HEK293 (cell line): Measurements from ENCODE around the gene CDCA5.

Experiments
- CTCF ChIA-PET: fragments of 350-600 bp; formaldehyde crosslinking; extraction: SDS; loops from one replicate; lab custom pipeline; 2021; ENCODE audit warnings: antibody characterized with exemption; lab: Yijun Ruan, JAX
- POLR2A ChIA-PET: fragments of 300-600 bp; formaldehyde crosslinking; extraction: SDS; loops from one replicate; lab custom pipeline; 2020; ENCODE audit warnings: antibody characterized with exemption, inconsistent platforms; lab: Yijun Ruan, JAX
- H3K27ac ChIP-seq: fragments of 200-500 bp; sonication (Bioruptor generic); 2 replicates; pipeline ENCODE4 v1.5.1; 2014; ENCODE audit warnings: low read depth, low read length, control low read depth, inconsistent platforms; ENCODE audit errors: extremely low read depth
- H3K36me3 ChIP-seq, 2 experiments: fragments of 200-500 bp in 1 of 2; sonication (Bioruptor generic) in 1 of 2; 1 replicate in 1 of 2; 2 replicates in 1 of 2; pipeline ENCODE4 v1.5.1; 2014 to 2017; ENCODE audit warnings: inconsistent platforms in 2 of 2, low read length in 2 of 2; ENCODE audit not compliant: control insufficient read depth in 2 of 2, insufficient read depth in 1 of 2
- H3K4me1 ChIP-seq: fragments of 200-500 bp; sonication (Bioruptor generic); 2 replicates; pipeline ENCODE4 v1.5.1; 2014; ENCODE audit warnings: mild to moderate bottlenecking, low read length, inconsistent platforms; ENCODE audit not compliant: control insufficient read depth, insufficient read depth
- H3K4me3 ChIP-seq: 2 replicates; pipeline ENCODE4 v1.5.1; 2011; ENCODE audit warnings: low read depth, mild to moderate bottlenecking, control low read depth, low read length, moderate library complexity
- H3K9me3 ChIP-seq: fragments of 200-500 bp; sonication (Bioruptor generic); 2 replicates; pipeline ENCODE4 v1.5.1; 2014; ENCODE audit warnings: low read depth, low read length, inconsistent platforms; ENCODE audit not compliant: control insufficient read depth, insufficient read depth
- GLIS1 ChIP-seq: fragments of 450-650 bp; formaldehyde crosslinking; IDR thresholded peaks from 2 replicates; pipeline ENCODE4 v1.5.1; 2016; ENCODE audit warnings: missing biosample characterization, missing genetic modification characterization
- KLF8 ChIP-seq: fragments of 450-650 bp; formaldehyde crosslinking; IDR thresholded peaks from 2 replicates; pipeline ENCODE4 v1.5.1; 2016; ENCODE audit warnings: missing biosample characterization, missing genetic modification characterization
- SP2 ChIP-seq: fragments of 450-650 bp; formaldehyde crosslinking; IDR thresholded peaks from 2 replicates; pipeline ENCODE4 v1.5.1; 2016; ENCODE audit warnings: missing biosample characterization, missing genetic modification characterization
- SP3 ChIP-seq: fragments of 450-650 bp; formaldehyde crosslinking; IDR thresholded peaks from 2 replicates; pipeline ENCODE4 v1.5.1; 2016; ENCODE audit warnings: missing biosample characterization, missing genetic modification characterization
- SP7 ChIP-seq: fragments of 450-650 bp; formaldehyde crosslinking; IDR thresholded peaks from 2 replicates; pipeline ENCODE4 v1.5.1; 2016; ENCODE audit warnings: missing biosample characterization, missing genetic modification characterization
- ZBTB48 ChIP-seq: fragments of 450-650 bp; formaldehyde crosslinking; IDR thresholded peaks from 2 replicates; pipeline ENCODE4 v1.5.1; 2016; ENCODE audit warnings: missing biosample characterization, missing genetic modification characterization
- ZNF140 ChIP-seq: fragments of 450-650 bp; formaldehyde crosslinking; IDR thresholded peaks from 2 replicates; pipeline ENCODE4 v1.5.1; 2016; ENCODE audit warnings: missing biosample characterization, missing genetic modification characterization
- ZNF174 ChIP-seq: fragments of 450-650 bp; formaldehyde crosslinking; IDR thresholded peaks from 2 replicates; pipeline ENCODE4 v1.5.0; 2017; ENCODE audit warnings: missing biosample characterization, mild to moderate bottlenecking, missing genetic modification characterization
- ZNF211 ChIP-seq: fragments of 450-650 bp; formaldehyde crosslinking; IDR thresholded peaks from 2 replicates; pipeline ENCODE4 v1.5.1; 2016; ENCODE audit warnings: low read depth, missing biosample characterization, missing genetic modification characterization
- ZNF274 ChIP-seq, 2 experiments: fragments of 200-500 bp in 1 of 2; fragments of 450-650 bp in 1 of 2; sonication (Bioruptor generic) in 1 of 2; formaldehyde crosslinking in 1 of 2; IDR thresholded peaks; 2 replicates each; pipeline versions ENCODE4 v1.5.1 to v1.6.1; 2014 to 2016; ENCODE audit warnings: borderline replicate concordance in 1 of 2, inconsistent platforms in 1 of 2, low read length in 1 of 2, missing biosample characterization in 1 of 2, missing genetic modification characterization in 1 of 2
- ZNF626 ChIP-seq: fragments of 450-650 bp; sonication (Bioruptor Pico); formaldehyde crosslinking; IDR thresholded peaks from 2 replicates; pipeline ENCODE4 v1.5.1; 2018; ENCODE audit warnings: missing biosample characterization, missing genetic modification characterization, inconsistent platforms
- TF ChIP-seq, protein P1 (sequence below): fragments of 450-650 bp; formaldehyde crosslinking; IDR thresholded peaks from 2 replicates; pipeline ENCODE4 v1.5.1; 2016; ENCODE audit warnings: missing biosample characterization, missing genetic modification characterization
- TF ChIP-seq, protein P2 (sequence below): fragments of 450-650 bp; formaldehyde crosslinking; IDR thresholded peaks from 2 replicates; pipeline ENCODE4 v1.5.1; 2017; ENCODE audit warnings: missing biosample characterization, mild to moderate bottlenecking, missing genetic modification characterization, moderate library complexity
- TF ChIP-seq, protein P3 (sequence below): fragments of 450-650 bp; formaldehyde crosslinking; IDR thresholded peaks from 2 replicates; pipeline ENCODE4 v1.5.0; 2017; ENCODE audit warnings: missing biosample characterization, missing genetic modification characterization, borderline replicate concordance
- TF ChIP-seq, protein P4 (sequence below): fragments of 450-650 bp; formaldehyde crosslinking; IDR thresholded peaks from 2 replicates; pipeline ENCODE4 v1.5.1; 2016; ENCODE audit warnings: missing biosample characterization, missing genetic modification characterization

CDCA5 gene

DNA sequence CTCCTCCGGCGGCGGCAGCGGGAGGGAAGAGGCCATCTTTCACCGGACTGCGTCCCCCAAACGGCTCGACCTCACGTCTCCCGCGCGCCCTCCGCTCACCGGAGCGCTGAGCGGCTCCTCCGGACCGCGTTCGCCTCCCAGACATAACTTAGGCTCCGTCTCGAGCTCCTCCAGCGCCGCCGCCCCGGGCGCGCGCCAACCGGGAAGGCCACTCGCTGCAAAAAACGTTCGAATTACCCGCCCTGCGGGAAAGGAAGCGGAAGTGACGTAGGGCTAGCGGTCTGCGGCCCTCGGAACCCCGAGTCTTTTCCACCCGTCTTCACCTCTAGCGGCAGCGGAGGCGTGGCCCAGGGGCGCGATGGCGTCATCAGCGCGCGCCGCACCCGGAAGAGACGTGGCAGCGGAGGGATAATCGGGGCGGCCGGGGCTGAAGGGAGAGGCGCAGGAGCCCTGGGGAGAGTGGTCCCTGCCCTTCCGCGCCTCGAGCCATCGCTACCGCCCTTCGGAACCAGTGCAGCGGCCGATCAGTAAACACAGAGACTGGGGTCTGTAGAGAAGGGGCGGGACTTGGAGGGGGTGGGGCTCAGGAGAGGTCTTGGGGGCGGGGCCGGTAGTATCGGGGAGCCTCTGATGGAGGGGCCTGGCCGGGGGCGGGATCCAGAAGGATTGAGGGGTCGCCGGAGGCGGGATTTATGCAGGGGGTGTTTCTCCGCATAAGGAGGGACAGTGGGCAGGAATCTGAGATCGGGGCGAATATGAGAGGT lies at the start of gene CDCA5, which contains the start of gene ZFPL1 (continued):
- TF ChIP-seq, protein P1, sequence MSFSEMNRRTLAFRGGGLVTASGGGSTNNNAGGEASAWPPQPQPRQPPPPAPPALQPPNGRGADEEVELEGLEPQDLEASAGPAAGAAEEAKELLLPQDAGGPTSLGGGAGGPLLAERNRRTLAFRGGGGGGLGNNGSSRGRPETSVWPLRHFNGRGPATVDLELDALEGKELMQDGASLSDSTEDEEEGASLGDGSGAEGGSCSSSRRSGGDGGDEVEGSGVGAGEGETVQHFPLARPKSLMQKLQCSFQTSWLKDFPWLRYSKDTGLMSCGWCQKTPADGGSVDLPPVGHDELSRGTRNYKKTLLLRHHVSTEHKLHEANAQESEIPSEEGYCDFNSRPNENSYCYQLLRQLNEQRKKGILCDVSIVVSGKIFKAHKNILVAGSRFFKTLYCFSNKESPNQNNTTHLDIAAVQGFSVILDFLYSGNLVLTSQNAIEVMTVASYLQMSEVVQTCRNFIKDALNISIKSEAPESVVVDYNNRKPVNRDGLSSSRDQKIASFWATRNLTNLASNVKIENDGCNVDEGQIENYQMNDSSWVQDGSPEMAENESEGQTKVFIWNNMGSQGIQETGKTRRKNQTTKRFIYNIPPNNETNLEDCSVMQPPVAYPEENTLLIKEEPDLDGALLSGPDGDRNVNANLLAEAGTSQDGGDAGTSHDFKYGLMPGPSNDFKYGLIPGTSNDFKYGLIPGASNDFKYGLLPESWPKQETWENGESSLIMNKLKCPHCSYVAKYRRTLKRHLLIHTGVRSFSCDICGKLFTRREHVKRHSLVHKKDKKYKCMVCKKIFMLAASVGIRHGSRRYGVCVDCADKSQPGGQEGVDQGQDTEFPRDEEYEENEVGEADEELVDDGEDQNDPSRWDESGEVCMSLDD (tag by site-specific recombination): peak; percentile 92
- TF ChIP-seq, protein P2, sequence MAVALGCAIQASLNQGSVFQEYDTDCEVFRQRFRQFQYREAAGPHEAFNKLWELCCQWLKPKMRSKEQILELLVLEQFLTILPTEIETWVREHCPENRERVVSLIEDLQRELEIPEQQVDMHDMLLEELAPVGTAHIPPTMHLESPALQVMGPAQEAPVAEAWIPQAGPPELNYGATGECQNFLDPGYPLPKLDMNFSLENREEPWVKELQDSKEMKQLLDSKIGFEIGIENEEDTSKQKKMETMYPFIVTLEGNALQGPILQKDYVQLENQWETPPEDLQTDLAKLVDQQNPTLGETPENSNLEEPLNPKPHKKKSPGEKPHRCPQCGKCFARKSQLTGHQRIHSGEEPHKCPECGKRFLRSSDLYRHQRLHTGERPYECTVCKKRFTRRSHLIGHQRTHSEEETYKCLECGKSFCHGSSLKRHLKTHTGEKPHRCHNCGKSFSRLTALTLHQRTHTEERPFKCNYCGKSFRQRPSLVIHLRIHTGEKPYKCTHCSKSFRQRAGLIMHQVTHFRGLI (tag by site-specific recombination): no peak
- TF ChIP-seq ZNF174 (tag by site-specific recombination) (no peak), KLF8 (tag by site-specific recombination) (peak; percentile 94), SP3 (tag by site-specific recombination) (peak; percentile 97), SP7 (tag by site-specific recombination) (peak; percentile 65; the same call in 1 of the 2 replicates), ZNF626 (tag by site-specific recombination) (no peak), ZNF211 (tag by site-specific recombination) (no peak)
- TF ChIP-seq, protein P3, sequence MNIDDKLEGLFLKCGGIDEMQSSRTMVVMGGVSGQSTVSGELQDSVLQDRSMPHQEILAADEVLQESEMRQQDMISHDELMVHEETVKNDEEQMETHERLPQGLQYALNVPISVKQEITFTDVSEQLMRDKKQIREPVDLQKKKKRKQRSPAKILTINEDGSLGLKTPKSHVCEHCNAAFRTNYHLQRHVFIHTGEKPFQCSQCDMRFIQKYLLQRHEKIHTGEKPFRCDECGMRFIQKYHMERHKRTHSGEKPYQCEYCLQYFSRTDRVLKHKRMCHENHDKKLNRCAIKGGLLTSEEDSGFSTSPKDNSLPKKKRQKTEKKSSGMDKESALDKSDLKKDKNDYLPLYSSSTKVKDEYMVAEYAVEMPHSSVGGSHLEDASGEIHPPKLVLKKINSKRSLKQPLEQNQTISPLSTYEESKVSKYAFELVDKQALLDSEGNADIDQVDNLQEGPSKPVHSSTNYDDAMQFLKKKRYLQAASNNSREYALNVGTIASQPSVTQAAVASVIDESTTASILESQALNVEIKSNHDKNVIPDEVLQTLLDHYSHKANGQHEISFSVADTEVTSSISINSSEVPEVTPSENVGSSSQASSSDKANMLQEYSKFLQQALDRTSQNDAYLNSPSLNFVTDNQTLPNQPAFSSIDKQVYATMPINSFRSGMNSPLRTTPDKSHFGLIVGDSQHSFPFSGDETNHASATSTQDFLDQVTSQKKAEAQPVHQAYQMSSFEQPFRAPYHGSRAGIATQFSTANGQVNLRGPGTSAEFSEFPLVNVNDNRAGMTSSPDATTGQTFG: no peak
- TF ChIP-seq, protein P4, sequence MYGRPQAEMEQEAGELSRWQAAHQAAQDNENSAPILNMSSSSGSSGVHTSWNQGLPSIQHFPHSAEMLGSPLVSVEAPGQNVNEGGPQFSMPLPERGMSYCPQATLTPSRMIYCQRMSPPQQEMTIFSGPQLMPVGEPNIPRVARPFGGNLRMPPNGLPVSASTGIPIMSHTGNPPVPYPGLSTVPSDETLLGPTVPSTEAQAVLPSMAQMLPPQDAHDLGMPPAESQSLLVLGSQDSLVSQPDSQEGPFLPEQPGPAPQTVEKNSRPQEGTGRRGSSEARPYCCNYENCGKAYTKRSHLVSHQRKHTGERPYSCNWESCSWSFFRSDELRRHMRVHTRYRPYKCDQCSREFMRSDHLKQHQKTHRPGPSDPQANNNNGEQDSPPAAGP (tag by site-specific recombination): peak; percentile 73
- TF ChIP-seq, all 188 proteins: peak for 42

DNA sequence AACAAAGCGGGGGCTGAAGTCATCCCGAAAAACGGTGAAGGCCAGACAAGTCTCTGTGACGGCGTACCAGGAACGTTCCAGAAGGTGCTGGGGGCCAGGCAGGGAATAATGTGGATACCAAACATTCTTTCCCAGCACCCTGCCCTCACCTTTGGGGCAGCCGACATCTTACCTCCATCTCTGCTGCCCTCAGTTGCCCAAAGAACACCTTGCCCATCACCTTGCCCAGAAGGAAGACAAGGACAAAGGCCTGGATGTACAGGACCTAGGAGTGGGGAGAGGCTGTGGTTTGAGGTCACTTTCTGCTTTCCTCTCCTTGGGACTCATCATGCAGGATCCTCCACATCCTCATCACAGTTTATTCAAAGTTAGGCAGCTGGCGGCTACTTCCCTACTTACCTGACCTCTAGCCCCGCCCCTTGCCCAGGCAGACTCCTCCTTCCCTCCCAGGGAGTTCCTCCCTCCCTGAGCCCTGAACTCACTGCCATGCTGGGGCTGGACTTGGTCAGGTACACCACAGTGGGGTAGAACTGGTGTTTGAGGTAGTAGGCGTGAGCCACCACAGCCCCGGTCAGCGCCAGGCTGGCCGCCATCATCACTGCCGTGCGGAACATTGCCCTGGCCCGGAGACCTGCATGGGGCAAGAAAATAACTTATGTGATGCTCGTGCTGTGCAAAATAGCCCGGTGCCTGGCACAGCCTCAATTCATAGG lies 49.3 kb upstream of the CDCA5 start:
- peaks cover 0 to 49% of the 10 kb centered on the region in 2 experiments; a peak in 1 of 3 replicates for H3K36me3 ChIP-seq
- H3K4me1 ChIP-seq: no peaks in the 10 kb centered on the region; the same call in 1 of the 2 replicates
- peak; percentile 49 for TF ChIP-seq SP2 (tag by site-specific recombination)
- no peak for TF ChIP-seq ZNF140
- peak; percentile 38; the same call in 1 of the 2 replicates for TF ChIP-seq ZBTB48 (tag by site-specific recombination)
- TF ChIP-seq ZNF274 (IDR thresholded peaks at IDR 0.05; ENCODE audit: low read length): no peak
- TF ChIP-seq ZNF274 (tag by site-specific recombination; IDR thresholded peaks at IDR 0.05; ENCODE audit: borderline replicate concordance): no peak
- TF ChIP-seq GLIS1: peak; percentile 50
- H3K9me3 ChIP-seq: no peaks in the 10 kb centered on the region
- ChIA-PET CTCF (interaction anchor here (0.6 to 2.3 kb wide), 4 partner anchors 15 to 119 kb away, joined by 3 to 6 read pairs (median 4); partner anchors contain the start of gene ARL2), POLR2A (interaction anchor here (1.1 to 4.5 kb wide), 3 partner anchors 11 to 289 kb away, joined by 3 to 57 read pairs (median 3); partner anchors contain the start of genes CDC42BPG, FAU and MRPL49)
- peak overlapping the region; percentile 81 for H3K4me3 ChIP-seq
- H3K27ac ChIP-seq: no peak overlapping the region
